NCI-H82 (cell line): Measurements from ENCODE around the gene SLC24A3.
A peak's percentile ranks its signal among the peaks of the same experiment; 100 is the strongest.

Experiments used
- DNase-seq: peaks from one replicate; lab custom pipeline; 2025; lab: John Stamatoyannopoulos, UW

The SLC24A3 gene

GRCh38 chr20:19272976-19273654 lies 60.7 kb downstream of the SLC24A3 start:
- DNase-seq: no peak

GRCh38 chr20:19274001-19274400 lies 61.6 kb downstream of the SLC24A3 start:
- no peak for DNase-seq

GRCh38 chr20:19274412-19275015 lies 62.1 kb downstream of the SLC24A3 start:
- DNase-seq: no peak

GRCh38 chr20:19275038-19275629 lies 62.7 kb downstream of the SLC24A3 start:
- DNase-seq: no peak

- no peak for DNase-seq
These were observed 63.2 kb downstream of the SLC24A3 start for GRCh38 chr20:19275630-19276071.

GRCh38 chr20:19277381-19277780 lies 64.9 kb downstream of the SLC24A3 start:
- no peak for DNase-seq

GRCh38 chr20:19283490-19284025 lies 71.1 kb downstream of the SLC24A3 start:
- DNase-seq: no peak

- no peak for DNase-seq
These were observed 72.1 kb downstream of the SLC24A3 start for GRCh38 chr20:19284400-19285178.

- DNase-seq: no peak
These were observed 73.0 kb downstream of the SLC24A3 start for GRCh38 chr20:19285436-19285835.

- DNase-seq: no peak
These were observed 75.6 kb downstream of the SLC24A3 start for GRCh38 chr20:19288061-19288460.

GRCh38 chr20:19288636-19289035 lies 76.2 kb downstream of the SLC24A3 start:
- DNase-seq: peak; percentile 22

- DNase-seq: no peak
These were observed 77.0 kb downstream of the SLC24A3 start for GRCh38 chr20:19289451-19289850.

- no peak for DNase-seq
These were observed 78.8 kb downstream of the SLC24A3 start for GRCh38 chr20:19291024-19291817.

GRCh38 chr20:19291818-19292132 lies 79.3 kb downstream of the SLC24A3 start:
- DNase-seq: no peak

- no peak for DNase-seq
These were observed 79.8 kb downstream of the SLC24A3 start for GRCh38 chr20:19292254-19292653.

GRCh38 chr20:19295076-19295475 lies 82.6 kb downstream of the SLC24A3 start:
- no peak for DNase-seq

GRCh38 chr20:19298652-19299051 lies 86.2 kb downstream of the SLC24A3 start:
- no peak for DNase-seq

- DNase-seq: no peak
These were observed 88.0 kb downstream of the SLC24A3 start for GRCh38 chr20:19300395-19300794.

GRCh38 chr20:19301142-19301541 lies 88.7 kb downstream of the SLC24A3 start:
- DNase-seq: no peak

GRCh38 chr20:19301843-19302242 lies 89.4 kb downstream of the SLC24A3 start:
- DNase-seq: no peak

GRCh38 chr20:19302714-19303113 lies 90.3 kb downstream of the SLC24A3 start:
- no peak for DNase-seq

GRCh38 chr20:19304389-19304788 lies 91.9 kb downstream of the SLC24A3 start:
- DNase-seq: no peak
